Measurements from ENCODE around the gene MLXIPL.
"Not testable (repeated sequence)": the region's sequence is repeated elsewhere in the genome, so short reads cannot be mapped to it uniquely, and the experiment has no call there.

MLXIPL gene

DNA sequence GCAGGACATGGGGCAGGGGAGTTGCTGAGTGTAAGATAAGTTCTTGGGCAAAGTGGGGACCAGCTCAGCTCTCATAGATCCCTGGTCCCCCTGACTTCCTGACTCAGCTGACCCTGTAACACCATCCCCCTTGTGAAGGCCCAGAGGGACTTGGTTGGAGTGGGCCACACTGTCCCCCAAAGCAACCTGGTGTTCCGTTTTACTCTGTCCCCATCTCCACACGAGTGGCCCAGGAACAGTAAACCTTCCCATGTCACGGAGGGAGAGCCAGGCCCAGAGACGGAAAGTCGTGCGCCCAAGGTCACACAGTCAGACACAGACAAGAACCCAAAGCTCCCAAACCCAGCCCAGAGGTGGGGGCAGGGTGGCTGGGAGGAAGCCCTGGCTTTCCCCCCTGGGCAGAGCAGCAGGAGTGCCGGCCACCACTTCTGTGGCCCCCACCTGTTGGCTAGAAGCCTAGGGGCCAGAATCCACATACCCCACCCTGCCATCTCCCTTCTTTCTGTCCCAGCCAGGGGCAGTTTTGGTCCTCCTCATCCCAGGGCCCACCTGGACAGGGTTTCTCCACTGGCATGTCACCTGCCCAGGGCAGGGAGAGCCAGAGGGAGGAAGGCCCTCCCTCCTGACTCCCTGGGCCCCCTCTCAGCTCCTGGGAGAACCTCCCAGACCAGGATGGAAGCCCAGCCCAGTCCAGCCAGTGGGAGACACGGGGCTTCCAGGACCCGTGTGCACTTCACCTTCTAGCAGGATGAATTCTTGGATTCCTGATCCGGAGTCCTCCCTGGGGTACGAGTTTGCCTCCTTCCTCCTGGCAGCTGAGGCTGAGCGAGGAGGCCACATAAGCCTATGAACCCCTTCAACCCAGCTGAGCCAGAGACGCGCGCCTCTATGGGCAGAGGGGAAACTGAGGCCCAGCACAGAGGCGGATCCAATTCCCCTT lies 22.7 kb upstream of the MLXIPL start:
- no peak for DNase-seq (ENCODE audit: low read depth)

DNA sequence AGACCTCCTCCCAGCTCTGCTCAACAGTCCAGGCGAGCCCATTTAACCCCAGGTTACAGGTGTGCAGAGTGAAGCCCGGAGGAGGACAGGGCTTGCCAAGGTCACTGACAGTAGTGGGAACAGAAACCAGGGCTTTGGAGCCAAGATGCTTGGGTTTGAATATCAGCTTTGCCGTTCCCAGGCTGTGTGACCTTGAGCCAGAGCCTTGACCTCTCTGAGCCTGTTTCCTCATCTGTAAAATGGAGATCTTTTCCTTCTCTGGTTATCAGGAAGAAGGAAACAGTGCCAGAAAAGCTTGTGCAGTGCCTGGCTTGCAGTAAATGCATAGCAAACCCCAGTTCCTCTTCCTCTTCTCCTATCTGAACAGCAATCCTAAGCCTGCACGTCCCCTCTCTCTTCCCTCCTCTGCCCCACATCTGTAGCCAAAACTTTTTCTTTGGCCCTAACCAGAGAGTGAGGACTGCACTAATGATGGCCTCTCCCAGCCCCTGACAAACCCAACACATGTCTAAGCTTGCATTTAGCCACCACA lies 21.4 kb upstream of the MLXIPL start:
- DNase-seq (ENCODE audit: low read depth), result no peak

- DNase-seq (ENCODE audit: low read depth), result no peak
These were observed 20.5 kb upstream of the MLXIPL start for GRCh38 chr7:73644688-73645286.

DNA sequence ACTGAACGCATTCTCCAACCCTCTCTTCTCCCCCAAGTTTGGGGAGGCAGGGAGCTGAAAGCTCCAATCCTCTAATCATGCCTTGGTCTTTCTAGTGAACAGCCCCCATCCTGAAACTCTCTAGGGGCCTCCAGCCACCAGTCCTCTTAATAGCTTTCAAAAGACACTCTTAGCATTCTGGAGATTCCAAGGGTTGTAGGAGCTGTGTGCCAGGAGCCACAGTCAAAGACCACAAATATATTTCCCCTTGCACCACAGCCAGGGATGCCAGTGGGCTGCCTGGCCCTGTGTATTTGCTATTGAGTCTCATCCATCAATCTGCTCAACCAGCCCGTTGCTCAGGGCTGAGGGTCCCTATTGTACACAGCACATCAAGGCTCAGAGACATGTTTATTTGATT lies 18.5 kb upstream of the MLXIPL start:
- DNase-seq (ENCODE audit: low read depth), result no peak

DNA sequence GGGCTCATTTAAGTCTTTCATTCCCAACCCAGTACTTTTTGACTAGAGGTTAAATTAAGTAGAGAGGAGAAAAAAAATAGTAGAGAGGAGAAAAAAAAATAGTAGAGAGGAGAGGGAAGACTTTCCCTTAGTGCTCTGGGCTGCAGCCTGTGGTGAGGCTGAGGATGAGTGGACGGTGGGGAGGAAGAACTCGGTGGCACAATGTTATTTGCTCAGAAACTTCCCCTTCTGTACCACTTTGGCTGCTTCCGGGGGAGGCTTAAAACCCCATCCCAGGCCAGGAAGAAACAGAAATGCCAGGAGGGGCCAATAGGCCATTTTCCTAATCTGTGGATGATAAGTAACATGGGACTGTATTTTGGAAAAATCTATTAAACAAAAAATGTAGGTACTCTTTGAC lies 14.6 kb upstream of the MLXIPL start:
- DNase-seq (ENCODE audit: low read depth), result no peak

GRCh38 chr7:73635428-73636200 lies 11.3 kb upstream of the MLXIPL start:
- no peak for DNase-seq (ENCODE audit: low read depth)

DNA sequence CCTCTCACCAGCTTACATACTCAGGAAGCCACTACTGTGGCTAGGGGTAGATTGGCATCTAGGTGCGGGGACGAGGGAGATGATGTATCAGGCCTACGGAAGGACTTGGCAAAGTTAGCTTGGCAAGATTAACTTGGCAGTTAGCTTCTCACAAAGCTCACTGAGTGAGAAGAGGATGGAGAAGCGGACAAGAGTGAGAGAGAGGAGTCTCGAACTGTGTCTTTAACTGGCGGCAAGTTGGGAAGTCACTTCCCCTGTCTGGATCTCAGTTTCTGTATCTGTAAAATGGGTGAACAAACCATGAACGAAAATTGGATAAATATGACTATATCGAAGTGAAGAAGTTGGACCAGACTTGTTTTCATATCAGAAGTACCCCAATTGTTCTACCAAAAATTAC lies 9.5 kb upstream of the MLXIPL start:
- no peak for DNase-seq (ENCODE audit: low read depth)

DNA sequence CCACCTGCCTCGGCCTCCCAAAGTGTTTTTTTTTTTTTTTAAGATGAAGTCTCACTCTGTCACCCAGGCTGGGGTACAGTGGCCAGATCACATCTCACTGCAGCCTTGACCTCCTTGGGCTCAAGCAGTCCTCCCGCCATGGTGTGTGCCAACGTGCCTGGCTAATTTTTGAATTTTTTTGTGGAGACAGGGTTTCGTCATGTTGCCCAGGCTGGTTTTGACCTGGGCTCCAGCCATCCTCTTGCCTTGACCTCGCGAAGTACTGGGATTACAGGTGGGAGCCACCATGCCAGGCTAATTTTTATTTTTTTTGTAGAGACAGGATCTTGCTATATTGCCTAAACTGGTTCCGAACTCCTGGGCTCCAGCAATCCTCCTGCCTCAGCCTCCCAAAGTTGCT lies 9.0 kb upstream of the MLXIPL start:
- DNase-seq (ENCODE audit: low read depth), result no peak

DNA sequence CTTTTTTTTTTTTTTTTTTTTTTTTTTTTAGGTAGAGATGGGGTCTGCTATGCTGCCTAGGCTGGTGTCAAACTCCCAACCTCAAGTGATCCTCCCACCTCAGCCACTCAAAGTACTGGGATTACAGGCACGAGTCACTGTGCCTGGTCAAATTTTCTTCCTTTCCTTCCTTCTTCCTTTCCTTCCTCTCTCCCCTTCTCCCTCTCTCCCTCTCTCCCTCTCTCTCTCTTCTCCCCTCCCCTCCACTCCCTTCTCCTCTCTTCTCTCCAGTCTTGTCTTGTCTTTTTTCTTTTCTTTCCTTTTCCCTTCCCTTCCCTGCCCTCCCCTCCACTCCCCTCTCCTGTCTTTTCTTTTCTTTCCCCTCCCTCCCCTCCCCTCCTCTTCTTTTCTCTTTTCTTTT lies 7.2 kb upstream of the MLXIPL start:
- no peak for DNase-seq (ENCODE audit: low read depth)

DNA sequence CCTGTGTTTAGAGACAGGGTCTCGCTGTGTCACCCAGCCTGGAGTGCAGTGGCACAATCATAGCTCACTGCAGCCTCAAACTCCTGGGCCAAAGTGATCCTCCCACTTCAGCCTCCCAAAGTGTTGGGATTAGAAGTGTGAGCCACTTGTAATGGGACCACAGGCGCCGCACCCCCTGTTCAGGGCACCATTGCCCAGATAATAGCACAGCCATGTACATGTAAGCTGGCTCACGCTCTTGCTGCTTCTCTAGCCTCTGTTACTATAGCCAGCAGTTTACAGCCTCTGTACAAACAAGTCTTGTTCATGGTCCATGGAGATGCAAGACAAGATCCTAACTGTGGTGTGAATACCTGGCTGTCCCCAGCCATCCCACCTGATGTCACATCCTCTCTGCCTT lies 4.2 kb upstream of the MLXIPL start:
- DNase-seq (ENCODE audit: low read depth), result no peak

- DNase-seq (ENCODE audit: low read depth), result no peak
These were observed 2.5 kb upstream of the MLXIPL start for GRCh38 chr7:73626814-73627213.

DNA sequence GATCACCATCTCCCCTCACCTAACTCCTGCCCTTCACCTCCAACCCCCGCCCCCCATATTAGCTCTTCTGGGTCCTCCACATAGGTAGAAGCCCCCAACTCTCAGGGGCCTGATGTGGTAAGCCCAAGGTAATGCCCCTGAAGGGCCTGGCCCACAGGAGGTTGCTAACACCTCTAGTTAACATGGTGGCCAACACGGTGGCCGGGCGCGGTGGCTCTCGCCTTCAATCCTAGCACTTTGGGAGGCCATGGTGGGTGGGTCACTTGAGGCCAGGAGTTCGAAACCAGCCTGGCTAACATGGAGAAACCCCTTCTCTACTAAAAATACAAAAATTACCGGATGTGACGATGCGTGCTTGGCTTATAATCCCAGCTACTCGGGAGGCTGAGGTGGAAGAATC lies 954 bp upstream of the MLXIPL start:
- DNase-seq (ENCODE audit: low read depth), result no peak

DNA sequence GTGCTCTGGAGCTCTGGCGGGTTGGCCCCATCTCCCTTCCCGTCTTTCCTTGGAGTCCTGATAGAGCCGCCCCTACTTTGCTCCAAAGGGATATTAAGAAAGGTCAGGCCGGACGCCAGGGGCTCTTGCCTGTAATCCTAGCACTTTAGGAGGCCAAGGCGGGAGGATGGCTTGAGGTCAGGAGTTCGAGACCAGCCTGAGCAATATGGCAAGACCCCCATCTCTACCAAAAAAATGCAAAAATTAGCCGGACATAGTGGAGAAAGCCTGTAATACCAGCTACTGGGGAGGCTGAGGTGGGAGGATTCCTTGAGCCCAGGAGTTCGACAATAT lies 313 bp upstream of the MLXIPL start:
- DNase-seq (ENCODE audit: low read depth), result no peak

DNA sequence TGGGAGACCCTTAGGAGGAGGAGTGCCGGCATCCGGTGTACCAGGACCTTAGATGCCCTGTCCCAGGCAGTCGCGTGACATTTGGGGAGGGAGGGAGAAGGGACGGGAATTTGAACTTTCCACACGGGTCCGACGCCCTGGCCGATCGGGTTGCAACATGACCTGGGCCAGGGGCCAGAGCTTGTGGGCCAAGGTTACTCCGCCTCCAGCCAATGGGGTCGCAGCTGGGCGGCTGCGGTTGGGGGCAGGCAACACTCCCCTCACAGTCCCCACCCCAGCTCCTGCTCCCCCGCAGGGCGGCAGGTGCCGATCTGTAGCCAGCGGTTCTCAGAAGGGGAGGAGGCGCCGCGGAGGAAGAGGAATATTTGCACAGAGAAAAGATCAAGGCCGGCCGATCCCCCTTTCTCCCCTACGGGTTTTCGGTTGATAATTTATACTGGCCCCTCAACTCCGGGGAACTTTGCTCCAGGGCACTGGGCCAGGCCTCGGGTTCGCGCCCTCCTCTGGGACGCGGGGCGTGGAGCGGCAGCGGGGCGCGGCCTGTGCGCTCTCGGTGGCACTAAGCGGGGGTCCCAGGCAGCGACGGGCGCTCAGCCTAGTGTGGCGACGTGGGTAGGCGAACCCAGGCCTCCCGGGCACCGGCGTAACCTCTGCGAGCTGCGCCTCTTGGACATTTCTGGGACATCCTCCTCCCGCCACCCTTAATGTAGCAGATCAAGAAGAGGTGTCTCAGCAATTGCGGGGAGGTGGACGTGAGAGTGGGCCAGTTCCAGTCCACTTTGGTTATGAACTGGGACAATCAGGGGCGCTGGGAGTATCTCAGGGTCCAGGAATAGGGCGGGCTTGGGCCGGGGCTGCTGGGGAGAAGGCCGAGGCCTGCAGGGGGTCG lies 1.2 kb downstream of the MLXIPL start:
- no peak for DNase-seq (ENCODE audit: low read depth)

DNA sequence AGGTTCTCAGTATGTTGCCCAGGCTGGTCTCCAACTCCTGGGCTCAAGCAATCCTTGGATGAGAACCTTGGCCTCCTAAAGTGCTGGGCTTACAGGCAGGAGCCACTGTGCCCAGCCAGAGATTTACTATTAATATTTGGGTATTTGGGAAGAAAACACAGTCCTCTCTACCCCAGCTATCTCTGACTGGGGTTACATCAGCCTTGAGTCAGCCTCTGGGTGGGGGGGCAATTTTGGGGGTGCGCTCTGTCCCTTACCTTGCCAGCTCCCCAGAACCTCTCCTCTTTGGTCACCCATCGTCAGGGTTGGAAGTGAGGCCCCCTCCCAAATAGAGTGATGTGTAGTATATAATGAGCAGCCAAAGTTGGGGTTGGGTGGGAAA lies 1.8 kb downstream of the MLXIPL start:
- no peak for DNase-seq (ENCODE audit: low read depth)

DNA sequence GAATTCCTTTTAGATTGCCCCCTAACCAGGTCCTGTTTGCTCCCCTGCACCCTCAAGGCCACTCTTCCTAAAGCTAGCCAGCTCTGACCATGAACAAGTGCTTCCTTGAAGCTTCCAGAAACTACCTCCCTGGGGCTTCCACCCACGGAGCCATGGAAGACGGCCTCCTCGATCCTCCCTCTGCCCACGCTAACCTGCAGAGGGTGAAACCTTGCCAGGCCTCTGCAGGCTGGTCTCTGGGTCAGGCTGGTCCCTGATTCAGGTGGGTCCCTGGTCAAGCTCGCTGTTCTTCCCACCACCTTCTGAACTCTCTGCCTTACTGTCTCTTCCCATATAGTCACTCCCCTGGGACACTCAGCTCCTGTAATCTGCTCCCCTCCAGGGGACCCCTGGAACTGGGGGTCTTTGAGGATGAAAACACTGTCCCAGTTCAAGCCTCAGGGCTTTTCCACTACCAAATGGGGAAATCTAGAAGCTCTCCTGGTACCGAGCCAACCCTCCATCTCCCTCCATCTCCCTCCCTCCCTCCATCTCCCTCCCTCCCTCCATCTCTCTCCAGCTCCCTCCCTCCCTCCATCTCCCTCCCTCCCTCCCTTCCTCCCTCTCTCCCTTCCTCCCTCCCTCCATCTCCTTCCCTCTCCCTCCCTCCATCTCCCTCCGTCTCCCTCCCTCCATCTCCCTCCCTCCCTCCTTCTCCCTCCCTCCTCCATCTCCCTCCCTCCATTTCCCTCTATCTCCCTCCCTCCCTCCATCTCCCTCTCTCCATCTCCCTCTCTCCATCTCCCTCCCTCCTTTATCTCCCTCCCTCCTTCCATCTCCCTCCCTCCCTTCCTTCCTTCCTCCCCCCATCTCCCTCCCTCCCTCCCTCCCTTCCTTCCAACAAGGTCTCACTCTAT lies 2.9 kb downstream of the MLXIPL start:
- DNase-seq (ENCODE audit: low read depth), result no peak

DNA sequence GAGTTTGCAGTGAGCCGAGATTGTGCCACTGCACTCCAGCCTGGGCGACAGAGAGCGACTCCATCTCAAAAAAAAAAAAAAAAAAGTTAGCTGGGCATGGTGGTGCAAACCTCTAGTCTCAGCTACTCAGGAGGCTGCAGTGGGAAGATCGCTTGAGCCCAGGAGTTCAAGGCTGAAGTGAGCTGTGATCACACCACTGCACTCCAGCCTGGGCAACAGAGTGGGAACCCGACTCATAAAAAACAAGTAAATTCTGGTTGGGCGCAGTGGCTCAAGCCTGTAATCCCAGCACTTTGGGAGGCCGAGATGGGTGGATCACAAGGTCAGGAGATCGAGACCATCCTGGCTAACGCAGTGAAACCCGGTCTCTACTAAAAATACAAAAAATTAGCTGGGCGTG lies 4.9 kb downstream of the MLXIPL start:
- not testable (repeated sequence) for DNase-seq (ENCODE audit: low read depth)

DNA sequence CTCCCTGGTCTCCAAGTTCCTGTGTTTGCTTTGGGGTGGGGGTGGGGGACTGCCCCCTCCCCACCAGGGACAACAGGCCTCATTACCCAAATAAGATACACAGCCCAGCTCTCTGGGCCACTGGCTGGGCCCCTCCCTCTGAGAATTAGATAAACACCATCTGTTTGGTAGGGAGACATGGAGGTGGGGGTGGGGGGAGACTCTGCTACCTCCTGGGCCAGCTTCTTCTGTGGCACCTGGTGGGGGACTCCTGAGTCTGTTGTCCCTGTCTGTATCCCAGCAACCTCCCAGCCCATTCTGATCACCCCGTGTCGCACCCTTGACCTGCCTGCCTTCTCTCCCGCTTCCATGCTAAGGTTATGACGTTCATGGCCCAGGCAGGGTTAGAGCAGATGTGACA lies 5.8 kb downstream of the MLXIPL start:
- no peak for DNase-seq (ENCODE audit: low read depth)

GRCh38 chr7:73617520-73617919 lies 6.8 kb downstream of the MLXIPL start:
- DNase-seq (ENCODE audit: low read depth), result not testable (repeated sequence)

- DNase-seq (ENCODE audit: low read depth), result no peak
These were observed 8.4 kb downstream of the MLXIPL start for GRCh38 chr7:73615886-73616285.

DNA sequence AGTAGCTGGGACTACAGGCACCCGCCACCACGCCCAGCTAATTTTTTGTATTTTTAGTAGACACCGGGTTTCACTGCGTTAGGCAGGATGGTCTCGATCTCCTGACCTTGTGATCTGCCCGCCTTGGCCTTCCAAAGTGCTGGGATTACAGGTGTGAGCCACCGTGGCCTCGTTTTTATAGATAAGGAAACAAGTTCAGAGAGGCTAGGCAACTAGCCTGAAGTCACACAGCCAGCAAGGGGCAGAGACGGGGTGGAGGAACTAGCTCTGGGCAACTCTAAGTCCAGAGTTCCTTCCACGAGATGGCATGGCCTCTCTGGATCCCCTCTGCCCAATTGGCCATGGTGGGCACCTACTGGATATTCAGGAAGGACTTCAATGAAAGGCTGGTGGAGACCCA lies 9.4 kb downstream of the MLXIPL start:
- DNase-seq (ENCODE audit: low read depth), result not testable (repeated sequence)

Data from stimulated activated CD8-positive, alpha-beta memory T cell treated with anti-CD3 and anti-CD28 coated beads, Interleukin-15, amount 100 ng/mL, for 24 hours (primary cell).